Skeletal muscle satellite cell (primary cell): Measurements from ENCODE around the gene RAB7B.

Experiments
- H3K27me3 ChIP-seq: 2 replicates; pipeline ENCODE4 v1.7.0; 2013; ENCODE audit warnings: low read length; ENCODE audit not compliant: control insufficient read depth, insufficient read depth
- H3K36me3 ChIP-seq: 2 replicates; pipeline ENCODE4 v1.7.0; 2013; ENCODE audit warnings: mild to moderate bottlenecking, control low read depth, low read length; ENCODE audit not compliant: insufficient read depth
- H3K4me1 ChIP-seq: 2 replicates; pipeline ENCODE4 v1.7.0; 2013; ENCODE audit warnings: low read length; ENCODE audit not compliant: control insufficient read depth, insufficient read depth
- H3K4me2 ChIP-seq: 2 replicates; pipeline ENCODE4 v1.7.0; 2013; ENCODE audit warnings: mild to moderate bottlenecking, low read length
- H3K4me3 ChIP-seq: 2 replicates; pipeline ENCODE4 v1.7.0; 2013; ENCODE audit warnings: low read length
- H3K9ac ChIP-seq: 2 replicates; pipeline ENCODE4 v1.7.0; 2013; ENCODE audit warnings: mild to moderate bottlenecking, low read depth, low read length, moderate library complexity
- H3K9me3 ChIP-seq: replicated peaks from 2 replicates; pipeline ENCODE4 v1.7.0; 2013; ENCODE audit warnings: mild to moderate bottlenecking, control low read depth, low read length

The RAB7B gene

GRCh38 chr1:205928317-205928716 lies 74.9 kb downstream of the RAB7B start:
- Histone ChIP-seq H3K36me3 (no peaks in the 10 kb centered on the region), H3K9me3 (no peaks in the 10 kb centered on the region), H3K4me1 (peaks cover 19% of the 10 kb centered on the region), H3K4me2 (no peak overlapping the region), H3K27me3 (peaks cover 27% of the 10 kb centered on the region), H3K4me3 (no peak overlapping the region), H3K9ac (no peak overlapping the region)

DNA sequence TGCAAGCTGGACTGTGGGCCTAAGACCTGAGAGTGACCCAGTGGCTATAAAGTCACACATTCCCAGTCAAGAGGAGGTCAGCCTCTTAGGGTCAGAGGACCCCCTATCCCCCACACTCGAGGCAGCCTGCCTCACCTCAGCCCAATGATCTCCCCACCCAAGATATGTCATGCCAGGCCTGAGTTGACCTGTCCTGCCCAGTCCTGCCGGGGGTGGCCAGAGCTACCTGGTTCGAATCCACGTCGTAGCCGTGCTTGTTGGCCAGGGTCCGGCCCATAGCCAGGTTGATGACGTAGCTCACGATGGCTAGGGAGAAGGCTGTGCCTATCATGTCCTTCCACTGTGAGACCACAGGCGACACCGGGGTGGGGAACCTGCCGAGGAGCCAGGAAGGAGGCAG lies 75.5 kb downstream of the RAB7B start:
- Histone ChIP-seq H3K9ac (no peak overlapping the region), H3K4me3 (no peak overlapping the region), H3K4me1 (peaks cover 16% of the 10 kb centered on the region), H3K9me3 (no peaks in the 10 kb centered on the region), H3K36me3 (no peaks in the 10 kb centered on the region), H3K4me2 (no peak overlapping the region), H3K27me3 (peaks cover 24% of the 10 kb centered on the region)

DNA sequence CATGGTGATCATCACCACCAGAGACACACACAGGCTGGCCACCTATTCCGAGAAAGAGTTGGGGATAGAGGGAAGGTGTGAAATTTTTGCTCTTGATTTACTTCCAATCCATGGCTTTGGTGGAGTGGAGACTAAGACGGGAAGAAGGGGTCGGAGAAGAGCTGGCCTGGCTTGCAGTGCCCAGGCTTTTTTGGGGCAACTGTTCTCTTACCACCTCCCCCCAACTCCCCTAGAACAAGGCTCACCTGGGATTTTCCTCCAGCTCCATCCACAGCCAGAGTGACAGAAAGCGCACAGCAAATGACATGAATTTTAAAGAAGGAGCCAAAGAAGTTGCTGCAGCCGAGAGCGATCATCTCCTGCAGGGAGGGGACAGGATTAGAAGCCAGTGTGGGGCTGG lies 75.9 kb downstream of the RAB7B start:
- no peak overlapping the region for H3K4me3 ChIP-seq
- no peaks in the 10 kb centered on the region for H3K9me3 ChIP-seq
- peaks cover 16% of the 10 kb centered on the region for H3K4me1 ChIP-seq
- no peak overlapping the region for H3K9ac ChIP-seq
- peaks cover 20% of the 10 kb centered on the region for H3K27me3 ChIP-seq
- H3K36me3 ChIP-seq: no peaks in the 10 kb centered on the region
- H3K4me2 ChIP-seq: no peak overlapping the region
